Measurements from ENCODE around the gene RANBP17.
"Not testable (repeated sequence)": the region's sequence is repeated elsewhere in the genome, so short reads cannot be mapped to it uniquely, and the experiment has no call there.

RANBP17 gene

DNA sequence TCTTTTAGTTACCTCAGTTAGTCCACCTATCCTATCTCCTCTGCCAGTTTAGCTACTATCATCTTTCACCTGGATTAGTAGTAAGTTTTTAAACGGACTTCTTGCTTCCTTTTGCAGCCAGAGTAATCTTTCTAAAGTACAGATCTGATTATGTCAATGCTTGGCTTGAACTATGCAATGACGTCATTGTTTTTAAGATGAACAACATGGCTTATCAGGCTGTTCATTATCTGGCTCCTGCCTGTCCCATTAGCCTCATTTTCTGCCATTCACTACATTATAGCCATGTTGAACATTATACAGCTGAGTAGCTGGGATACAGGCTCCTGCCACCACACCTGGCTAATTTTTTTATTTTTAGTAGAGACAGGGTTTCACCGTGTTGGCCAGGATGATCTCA is 98.7 kb downstream of the RANBP17 start:
- DNase-seq = no peak

DNA sequence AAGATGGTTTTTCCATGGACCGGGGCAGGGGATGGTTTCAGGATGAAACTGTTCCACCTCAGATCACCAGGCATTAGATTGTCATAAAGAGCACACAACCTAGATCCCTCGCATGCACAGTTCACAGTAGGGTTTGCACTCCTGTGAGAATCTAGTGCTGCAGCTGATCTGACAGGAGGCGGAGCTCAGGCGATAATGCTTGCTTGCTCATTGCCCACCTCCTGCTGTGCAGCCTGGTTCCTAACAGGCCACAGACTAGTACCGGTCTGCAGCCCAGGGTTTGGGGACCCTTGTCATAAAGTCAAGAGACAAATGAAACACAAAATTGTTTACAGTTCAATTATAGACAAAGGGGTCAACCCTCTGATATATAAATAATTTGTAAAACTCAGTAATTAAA is 101.7 kb downstream of the RANBP17 start:
- no peak for DNase-seq

DNA sequence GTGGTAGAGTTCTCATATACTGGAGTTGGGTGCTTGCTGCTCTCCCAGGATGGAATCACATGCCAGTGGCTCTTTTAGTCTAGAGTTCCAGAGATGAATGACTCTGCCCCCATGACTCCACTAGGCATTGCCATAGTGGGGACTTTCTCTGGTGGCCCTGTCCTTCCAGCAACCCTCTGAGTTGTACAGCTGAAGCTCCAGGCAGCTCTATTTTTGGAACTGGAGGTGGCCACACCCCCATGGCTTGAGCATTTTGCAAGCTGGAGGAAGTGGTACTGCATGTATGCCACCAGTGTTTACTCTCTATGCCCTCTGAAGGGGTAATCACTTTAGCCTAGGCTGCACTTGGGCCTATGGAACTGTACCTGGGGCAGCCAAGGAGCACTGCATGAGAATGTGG is 112.6 kb downstream of the RANBP17 start:
- DNase-seq = no peak

DNA sequence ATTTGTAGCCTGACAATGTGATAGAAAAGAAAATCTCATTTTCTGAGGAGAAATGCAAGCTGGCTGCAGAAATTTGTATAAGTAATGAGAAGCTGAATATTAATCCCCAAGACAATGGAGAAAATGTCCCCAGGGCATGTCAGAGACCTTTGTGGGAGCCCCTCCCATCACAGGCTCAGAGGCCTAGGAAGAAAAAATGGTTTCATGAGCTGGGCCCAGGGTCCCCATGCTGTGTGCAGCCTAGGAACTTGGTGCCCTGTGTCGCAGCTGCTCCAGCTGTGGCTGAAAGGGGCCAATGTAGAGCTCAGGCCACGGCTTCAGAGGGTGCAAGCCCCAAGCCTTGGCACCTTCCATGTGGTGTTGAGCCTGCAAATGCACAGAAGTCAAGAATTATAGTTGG is 118.4 kb downstream of the RANBP17 start:
- DNase-seq = not testable (repeated sequence)

DNA sequence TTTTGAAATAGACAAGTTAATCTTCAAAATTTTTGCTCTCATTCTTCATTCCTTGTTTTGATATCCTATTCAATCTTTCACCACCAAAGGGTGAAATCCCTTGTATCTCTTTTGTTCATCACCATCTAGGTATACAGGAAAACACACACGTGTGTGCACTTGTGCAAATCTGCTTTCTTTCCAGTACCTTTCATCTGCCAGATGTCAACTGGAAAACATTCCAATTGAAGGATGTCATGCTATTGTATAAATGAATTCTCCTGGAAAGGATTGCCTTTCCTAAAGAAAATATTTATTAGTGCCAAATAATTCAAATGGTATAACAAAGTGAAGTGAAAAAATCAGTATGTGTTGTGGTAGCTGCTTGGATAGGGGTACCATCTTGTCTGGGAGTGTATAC is 123.7 kb downstream of the RANBP17 start:
- no peak for DNase-seq

DNA sequence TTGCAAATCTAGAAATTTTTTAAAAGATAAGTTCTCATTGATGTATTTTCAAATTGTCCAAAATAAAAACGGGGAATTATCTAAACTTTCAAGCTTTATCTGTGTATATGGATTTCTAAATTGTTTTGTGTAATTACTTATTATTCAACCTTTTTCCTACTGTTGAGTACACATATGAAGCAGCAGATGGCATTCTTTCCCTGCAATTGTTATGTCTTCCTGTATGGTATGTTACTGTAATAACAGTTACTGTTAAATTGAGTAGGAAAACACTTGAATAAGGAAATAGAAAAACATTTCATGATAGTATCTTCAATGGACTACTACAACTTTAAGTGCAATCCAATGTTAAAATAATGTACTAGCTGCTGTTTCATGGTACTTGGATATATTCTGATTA is 124.8 kb downstream of the RANBP17 start:
- no peak for DNase-seq

DNA sequence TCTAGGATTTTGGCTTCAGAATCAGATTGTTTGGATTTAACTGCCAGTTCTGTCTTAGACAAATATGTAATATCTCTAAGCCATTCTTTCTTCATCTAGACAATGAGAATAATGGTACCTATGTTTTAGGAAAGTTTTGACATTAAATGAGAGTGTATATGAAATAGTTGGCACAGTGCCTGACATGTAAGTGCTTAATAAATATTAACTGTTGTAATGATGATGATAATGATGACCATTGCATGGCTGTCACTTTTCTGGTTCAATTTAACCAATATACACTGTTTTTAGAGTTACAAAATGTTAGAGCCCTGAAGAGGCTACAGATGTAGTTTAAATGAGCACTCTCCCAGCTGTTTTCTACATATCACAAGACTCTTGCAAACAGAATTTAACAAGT is 131.7 kb downstream of the RANBP17 start:
- no peak for DNase-seq

DNA sequence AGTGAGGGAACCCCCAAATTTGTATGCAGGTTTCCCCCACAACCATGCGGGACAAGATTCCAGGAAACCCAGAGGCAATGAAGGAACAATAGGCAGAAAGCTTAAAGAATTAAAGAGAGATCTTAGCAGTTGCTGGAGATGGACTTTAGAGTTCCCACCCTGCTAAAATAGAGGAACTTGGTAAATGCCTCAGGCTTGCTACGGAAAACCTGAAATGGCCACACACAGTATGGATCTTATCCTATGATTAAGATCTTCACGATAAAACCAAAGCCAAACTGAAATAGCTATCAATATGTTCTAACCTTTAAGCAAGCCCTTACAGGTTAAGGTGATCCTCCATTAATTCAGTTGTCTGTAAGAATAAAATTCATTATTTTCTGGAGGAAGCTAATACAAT is 148.3 kb downstream of the RANBP17 start:
- no peak for DNase-seq

DNA sequence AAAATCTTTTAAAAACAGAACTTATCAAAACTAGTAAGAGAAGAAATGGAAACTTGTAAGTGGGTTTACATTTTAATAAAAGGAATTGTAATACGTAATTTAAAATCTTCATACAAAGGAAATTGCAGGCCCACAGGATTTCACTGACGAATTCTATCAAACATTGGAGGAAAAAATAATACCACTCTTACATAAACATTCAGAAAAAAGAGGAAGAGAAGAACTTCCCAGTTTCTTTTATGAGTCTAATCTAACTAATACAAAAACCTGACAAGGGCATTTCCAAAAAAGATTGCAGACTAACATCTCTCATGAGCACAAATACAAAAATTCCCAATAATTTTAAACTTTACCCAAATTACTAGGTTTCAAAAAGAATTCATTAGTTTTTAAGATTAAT is 149.0 kb downstream of the RANBP17 start:
- DNase-seq = no peak

DNA sequence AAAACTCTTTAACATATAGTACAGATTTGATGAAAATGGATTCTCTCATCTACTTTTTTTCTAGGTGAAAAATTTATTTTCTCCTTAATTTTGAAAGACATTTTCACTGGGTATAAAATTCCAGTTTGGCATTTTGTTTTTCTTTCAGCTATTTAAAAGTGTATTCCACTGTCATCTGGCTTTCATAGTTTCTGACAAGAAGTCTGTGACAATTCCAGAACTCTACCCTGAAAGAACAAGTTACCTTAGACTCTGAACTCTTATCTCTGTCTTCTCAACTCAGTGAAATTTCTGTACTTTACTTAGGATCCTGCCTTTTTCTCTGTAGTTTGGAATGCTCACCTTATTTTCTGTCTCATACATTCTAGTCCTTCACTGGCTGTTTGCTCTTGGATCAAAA is 161.7 kb downstream of the RANBP17 start:
- DNase-seq = no peak

DNA sequence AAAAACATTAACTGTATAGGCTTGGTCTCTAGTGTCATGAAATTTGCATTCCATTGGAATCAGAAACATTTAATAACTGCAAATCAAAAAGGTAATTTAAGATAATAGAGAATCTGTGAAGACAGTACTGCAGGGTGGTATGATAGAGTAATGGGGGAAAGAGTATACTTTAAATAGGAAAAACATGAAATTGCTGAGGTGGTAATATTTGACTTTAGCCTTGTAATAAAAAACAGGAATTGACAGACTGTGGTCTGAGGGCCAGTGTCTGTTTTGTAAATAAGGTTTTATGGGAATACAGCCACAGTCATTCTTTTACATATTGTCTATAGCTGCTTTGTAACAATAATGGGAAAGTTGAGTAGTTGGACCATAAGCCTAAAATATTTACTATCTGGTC is 162.3 kb downstream of the RANBP17 start:
- no peak for DNase-seq

DNA sequence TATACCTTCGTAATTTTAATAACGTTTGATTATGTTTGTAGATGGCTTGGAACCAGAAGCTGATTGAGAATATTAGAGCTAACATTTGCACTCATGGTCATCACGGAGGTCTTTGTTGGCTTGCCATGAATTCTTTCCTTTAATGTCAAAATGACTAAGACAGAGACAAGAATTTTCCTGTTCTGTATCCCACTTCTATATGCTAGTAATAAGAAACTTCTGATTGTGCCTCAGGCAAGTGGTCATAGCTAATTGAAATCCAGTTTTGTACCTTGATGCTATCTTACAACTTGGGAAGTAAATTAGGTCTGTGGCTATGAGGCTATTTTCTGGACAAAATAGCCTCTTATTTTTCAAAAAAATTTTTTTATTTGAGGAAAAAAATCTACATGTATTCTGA is 167.6 kb downstream of the RANBP17 start:
- no peak for DNase-seq

DNA sequence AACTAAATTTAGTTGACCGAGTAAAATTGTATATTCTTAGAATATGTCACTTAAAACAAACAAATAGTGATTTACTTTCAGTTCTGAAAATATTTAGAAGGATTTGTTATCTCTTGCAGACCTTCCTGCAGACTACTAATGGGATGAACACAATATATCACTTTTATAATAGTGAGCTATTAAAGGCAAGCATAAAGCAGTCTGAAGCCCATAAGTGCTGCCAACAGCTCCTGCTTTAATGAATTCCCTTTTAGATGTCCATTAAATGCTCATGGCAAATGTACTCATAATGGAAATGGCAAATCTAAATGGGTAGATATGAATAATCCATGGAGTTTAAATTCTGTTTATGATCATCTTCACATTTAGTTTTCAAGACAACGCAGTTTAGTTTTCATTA is 170.2 kb downstream of the RANBP17 start:
- no peak for DNase-seq

DNA sequence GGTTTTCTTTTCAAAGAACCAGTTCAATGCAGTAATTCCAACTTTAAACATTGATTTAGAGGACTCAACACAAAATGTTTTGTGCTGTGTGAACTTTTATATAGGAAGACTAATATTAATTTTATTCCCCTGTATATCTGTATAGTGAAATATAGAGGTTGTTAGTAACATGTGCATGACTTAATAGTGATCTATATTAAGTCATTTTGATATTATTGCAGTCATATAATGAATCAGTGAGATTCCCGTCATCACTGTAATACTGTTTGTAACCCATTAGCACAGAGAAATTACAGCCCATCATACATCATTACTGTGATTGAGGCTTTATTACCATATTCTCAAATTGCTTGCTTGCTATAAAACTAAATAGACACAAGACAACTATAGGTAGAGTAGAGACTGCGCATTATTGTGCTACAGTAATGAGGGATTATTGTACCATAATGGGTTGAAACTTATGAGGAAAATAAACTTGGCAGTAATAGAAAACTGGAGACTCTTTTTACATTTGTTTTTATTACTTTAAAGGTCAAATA is 170.7 kb downstream of the RANBP17 start:
- DNase-seq = no peak

DNA sequence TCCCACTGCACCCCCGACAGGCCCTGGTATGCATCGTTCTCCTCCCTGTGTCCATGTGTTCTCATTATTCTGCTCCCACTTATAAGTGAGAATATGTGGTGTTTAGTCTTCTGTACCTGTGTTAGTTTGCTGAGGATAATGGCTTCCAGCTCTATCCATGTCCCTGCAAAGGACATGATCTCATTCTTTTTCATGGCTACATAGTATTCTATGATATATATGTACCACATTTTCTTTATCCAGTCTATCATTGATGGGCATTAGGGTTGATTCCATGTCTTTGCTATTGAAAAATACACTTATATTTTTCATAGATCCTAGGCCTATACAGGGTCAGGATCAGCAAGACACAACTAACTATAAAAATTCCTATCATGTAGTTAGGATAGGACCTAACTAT is 180.1 kb downstream of the RANBP17 start:
- not testable (repeated sequence) for DNase-seq

DNA sequence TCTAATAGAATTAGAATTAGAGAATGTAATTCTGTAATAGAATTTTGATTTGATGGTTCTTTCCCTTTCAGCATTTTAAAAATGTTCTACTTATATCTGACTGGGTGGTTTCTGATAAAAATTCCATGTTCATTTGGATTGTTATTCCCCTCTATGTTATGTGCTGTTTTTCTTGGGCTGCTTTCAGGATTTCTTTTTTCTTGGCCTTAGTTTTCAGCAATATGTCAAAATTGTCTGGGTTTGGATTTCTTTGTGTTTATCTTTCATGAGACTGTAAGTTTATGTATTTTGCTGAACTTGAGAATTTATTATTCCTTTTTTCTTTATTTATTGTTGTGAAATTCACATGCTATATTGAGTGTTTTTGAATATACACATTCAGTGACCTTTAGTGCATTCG is 189.1 kb downstream of the RANBP17 start:
- no peak for DNase-seq

DNA sequence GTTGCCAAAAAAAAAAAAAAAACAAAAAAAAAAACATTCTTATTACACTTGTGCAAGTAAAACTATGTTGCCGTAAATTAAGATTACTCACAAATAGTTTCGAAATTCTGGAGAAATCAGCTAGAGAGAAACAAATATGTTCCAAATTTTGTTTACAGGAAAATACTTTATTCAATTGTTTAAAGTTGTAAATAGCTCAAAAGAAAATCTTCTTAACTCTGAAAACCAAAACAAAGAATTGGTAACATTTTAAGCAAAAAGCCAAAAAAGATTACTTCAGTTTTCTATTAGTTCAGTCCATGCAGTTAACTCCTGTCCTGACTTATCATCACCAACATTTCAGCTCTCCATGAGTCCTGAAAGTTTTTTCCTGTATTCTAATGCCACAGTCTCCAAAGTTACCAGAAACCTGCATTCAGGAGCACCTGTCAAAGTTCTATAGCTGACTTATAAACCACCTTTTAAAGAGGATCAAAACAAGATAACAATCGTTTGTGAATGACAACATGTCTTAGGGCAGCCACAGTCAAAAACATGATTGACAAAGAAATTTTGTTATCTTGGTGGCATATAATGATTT is 194.1 kb downstream of the RANBP17 start:
- no peak for DNase-seq

DNA sequence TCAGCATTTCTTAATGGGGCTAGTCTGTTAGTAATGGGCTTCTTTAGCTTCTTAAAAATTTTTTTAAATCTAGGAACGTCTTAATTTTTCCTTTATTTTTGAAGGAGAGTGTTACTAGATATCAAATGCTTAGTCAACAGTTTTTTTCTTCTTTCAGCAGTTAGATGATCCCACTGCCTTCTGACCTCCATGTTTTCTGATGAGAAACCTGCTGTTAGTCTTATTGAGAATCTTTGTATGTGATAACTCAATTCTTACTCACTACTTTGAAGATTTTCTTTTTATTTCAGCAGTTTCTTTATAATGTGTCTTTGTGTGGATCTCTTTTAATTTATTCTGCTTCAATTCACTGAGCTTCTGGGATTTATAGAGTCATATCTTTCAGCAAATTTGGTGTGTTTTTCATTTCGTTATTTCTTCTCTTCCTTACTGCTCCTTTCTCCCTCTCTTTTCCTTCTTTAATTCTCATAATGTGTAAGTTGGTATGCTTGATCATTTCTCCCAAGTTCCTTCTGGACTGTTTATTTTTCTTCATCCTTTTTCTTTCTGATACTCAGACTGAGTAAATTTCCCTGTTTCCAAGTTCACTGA is 205.8 kb downstream of the RANBP17 start:
- DNase-seq = no peak

DNA sequence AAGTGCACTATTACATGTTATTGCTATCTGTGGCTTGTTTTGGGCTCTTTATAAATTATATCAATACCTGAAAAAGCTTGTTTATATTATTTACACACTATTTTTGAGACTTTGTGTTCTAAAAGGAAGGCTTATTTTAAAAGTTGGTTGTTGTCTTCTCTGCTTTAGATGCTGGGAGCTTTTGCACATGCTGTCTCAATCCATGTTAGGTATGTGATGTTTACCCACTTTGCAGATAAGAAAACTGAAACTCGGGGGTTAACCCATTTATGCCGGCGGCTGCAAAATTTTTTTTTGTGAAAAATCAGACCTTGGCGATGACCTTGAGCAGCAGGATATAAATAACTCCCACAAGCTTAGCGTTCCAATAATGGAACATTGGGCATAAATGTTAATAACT is 212.9 kb downstream of the RANBP17 start:
- DNase-seq = no peak

DNA sequence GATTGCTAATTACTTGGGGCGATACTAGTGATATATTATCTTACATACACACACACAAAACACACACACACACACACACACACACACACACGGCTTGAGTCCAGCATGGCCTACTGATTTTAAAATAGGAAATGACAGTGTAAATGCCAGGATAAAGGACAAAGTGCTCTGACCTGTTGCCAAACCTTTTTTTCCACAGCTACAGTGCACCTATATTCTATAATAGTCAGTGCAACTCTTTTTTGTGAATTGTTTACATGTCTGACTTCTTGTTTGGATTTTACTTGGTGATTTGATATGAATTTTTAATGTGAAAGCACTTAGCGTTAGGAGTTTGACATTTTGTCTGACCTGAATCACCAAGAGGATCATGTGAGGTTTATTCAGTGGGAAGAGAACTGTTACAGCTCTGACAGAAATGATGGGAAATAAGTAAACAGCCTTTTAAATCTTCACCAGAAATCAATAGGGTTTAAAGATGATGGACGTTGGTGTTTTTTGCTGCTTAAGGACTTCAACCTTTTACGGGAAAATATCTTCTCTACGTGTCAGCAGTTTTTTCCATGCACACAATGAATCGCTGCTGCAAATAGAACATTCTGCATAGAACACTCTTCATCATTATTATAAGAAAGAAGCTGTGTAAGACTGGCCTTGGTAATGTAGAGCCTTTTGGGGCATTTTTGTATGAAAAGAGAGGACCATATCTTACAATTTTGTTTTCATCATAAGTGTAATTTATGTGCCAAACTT is 218.5 kb downstream of the RANBP17 start:
- no peak for DNase-seq

DNA sequence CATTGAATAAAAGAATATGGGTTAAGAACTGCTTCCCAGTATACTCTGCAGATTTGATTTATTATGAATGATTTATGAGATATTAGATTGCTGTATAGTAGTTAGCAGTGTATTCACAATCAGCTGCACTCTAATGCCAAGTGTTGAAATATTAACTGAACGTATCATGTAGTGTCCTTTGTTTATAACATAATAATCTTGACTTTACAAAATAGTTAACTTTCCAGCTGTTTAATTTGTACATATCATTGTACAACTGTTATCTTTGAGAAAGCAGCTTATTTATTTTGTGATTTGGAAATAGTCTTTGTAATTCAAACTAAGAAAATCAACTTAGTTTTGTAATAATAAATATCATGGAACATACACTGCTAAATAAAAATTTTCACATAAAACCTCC is 219.5 kb downstream of the RANBP17 start:
- DNase-seq = no peak

DNA sequence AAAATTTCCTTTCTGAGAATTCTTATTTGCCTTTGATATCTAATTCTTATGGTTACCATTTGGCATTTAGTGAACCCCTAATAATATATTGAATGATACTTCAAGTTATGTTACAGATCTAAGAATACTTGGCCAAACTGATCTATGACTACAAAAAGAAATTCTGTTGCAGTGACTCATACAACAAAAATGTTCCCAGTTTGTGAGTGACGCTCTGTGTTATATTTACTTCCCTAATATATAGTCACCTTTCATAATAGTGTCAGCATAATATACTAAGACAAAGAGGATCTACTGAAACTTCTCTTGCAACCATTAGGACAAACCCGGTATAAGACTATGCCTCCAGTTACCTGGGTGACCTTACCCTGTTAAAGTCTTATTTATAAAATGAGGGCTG is 230.4 kb downstream of the RANBP17 start:
- no peak for DNase-seq

DNA sequence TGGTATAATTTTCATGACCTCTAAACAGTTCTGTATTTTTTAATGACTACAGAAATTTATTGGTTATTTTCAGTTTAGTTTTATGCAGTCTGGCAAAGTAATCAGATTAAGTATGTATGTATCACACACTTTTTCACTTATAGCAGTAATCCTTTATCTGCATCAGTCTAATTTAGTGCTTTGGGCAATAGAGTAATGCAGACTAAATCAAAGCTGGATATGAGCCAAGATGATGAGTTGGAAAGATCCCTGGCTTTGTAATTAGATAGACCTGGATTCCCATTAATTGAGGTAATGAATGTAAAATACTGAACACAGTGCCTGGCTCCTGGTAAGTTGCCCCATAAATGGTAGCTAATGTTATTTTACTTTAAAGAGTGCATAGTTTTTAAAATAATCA is 231.8 kb downstream of the RANBP17 start:
- no peak for DNase-seq

DNA sequence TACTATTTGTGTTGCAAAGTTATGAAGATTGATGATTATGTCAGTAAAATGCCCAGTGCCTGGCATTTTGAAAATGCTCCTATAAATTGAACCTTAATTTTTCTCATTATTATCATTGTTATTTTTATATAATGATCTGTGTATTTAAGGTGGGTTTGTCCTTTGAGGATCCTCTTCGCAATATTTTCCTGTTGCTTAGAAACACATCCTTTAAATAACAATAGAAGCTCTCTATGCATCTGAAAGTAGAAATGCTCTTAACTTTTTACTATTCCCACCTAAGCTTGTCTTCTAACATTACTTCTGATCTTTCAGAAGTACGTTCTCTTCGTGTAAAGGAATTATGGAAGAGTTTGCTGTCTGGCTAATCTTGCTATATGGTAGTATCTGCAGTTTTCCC is 232.5 kb downstream of the RANBP17 start:
- DNase-seq = no peak

Data from activated CD4-positive, alpha-beta T cell treated with anti-CD3 and anti-CD28 coated beads for 48 hours (primary cell).